BJ (cell line): ENCODE measurements around the gene TNFSF13. TPM values are rescaled to one million over a fixed set of nuclear protein-coding genes. Genes with fewer than 3 reads are reported as not detected.
A peak's percentile ranks its signal among the peaks of the same experiment; 100 is the strongest.

Source experiments
- CTCF ChIA-PET: fragments of 350-600 bp; formaldehyde crosslinking; extraction: SDS; loops from one replicate; lab custom pipeline; 2021; ENCODE audit warnings: antibody characterized with exemption, inconsistent platforms; lab: Yijun Ruan, JAX
- POLR2A ChIA-PET: fragments of 300-600 bp; sonication (Branson Sonifier 250); formaldehyde crosslinking; extraction: SDS; loops from one replicate; lab custom pipeline; 2021; ENCODE audit warnings: antibody characterized with exemption; lab: Charles Lee
- DNase-seq: peaks from one replicate; pipeline ENCODE4 v3.0.0-alpha.2; 2011; ENCODE audit warnings: low read depth
- H3K27me3 ChIP-seq: 2 replicates; pipeline ENCODE4 v1.6.0; 2011; ENCODE audit warnings: low read length; ENCODE audit not compliant: control insufficient read depth, insufficient read depth
- H3K36me3 ChIP-seq: 2 replicates; pipeline ENCODE4 v1.5.1; 2011; ENCODE audit warnings: low read length; ENCODE audit not compliant: control insufficient read depth, insufficient read depth
- H3K4me3 ChIP-seq: 2 replicates; pipeline ENCODE4 v1.5.1; 2011; ENCODE audit warnings: low read depth, mild to moderate bottlenecking, control low read depth, low read length
- polyA plus RNA-seq: library from polyadenylated mRNA; depleted of rRNA; stranded (reverse); fragments of >200 nt; gene quantifications from 2 replicates; pipeline ENCODE4 v1.2.3, GENCODE V29; 2011
- TF ChIP-seq, protein P1 (sequence below): IDR thresholded peaks from 2 replicates; pipeline ENCODE4 v1.5.1; 2011; ENCODE audit warnings: low read depth, mild to moderate bottlenecking, control low read depth, inconsistent platforms, low read length, moderate library complexity; ENCODE audit not compliant: insufficient read depth

Gene TNFSF13
- polyA plus RNA-seq, 1 experiment = 2.4 TPM

DNA sequence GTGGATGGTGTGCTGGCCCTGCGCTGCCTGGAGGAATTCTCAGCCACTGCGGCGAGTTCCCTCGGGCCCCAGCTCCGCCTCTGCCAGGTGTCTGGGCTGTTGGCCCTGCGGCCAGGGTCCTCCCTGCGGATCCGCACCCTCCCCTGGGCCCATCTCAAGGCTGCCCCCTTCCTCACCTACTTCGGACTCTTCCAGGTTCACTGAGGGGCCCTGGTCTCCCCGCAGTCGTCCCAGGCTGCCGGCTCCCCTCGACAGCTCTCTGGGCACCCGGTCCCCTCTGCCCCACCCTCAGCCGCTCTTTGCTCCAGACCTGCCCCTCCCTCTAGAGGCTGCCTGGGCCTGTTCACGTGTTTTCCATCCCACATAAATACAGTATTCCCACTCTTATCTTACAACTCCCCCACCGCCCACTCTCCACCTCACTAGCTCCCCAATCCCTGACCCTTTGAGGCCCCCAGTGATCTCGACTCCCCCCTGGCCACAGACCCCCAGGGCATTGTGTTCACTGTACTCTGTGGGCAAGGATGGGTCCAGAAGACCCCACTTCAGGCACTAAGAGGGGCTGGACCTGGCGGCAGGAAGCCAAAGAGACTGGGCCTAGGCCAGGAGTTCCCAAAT lies 1.3 kb upstream of the TNFSF13 start:
- H3K4me3 ChIP-seq = no peak overlapping the region
- no peak for DNase-seq
- TF ChIP-seq, protein P1, sequence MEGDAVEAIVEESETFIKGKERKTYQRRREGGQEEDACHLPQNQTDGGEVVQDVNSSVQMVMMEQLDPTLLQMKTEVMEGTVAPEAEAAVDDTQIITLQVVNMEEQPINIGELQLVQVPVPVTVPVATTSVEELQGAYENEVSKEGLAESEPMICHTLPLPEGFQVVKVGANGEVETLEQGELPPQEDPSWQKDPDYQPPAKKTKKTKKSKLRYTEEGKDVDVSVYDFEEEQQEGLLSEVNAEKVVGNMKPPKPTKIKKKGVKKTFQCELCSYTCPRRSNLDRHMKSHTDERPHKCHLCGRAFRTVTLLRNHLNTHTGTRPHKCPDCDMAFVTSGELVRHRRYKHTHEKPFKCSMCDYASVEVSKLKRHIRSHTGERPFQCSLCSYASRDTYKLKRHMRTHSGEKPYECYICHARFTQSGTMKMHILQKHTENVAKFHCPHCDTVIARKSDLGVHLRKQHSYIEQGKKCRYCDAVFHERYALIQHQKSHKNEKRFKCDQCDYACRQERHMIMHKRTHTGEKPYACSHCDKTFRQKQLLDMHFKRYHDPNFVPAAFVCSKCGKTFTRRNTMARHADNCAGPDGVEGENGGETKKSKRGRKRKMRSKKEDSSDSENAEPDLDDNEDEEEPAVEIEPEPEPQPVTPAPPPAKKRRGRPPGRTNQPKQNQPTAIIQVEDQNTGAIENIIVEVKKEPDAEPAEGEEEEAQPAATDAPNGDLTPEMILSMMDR = no peak
- ChIA-PET CTCF (interaction anchor here (1.0 to 2.6 kb wide), 5 partner anchors 32 to 512 kb away, joined by 3 to 20 read pairs (median 9); partner anchors contain the start of gene SOX15), POLR2A (no interaction called here)
- H3K27me3 ChIP-seq = no peaks in the 10 kb centered on the region
- H3K36me3 ChIP-seq = no peaks in the 10 kb centered on the region; the same call in 1 of the 2 replicates

DNA sequence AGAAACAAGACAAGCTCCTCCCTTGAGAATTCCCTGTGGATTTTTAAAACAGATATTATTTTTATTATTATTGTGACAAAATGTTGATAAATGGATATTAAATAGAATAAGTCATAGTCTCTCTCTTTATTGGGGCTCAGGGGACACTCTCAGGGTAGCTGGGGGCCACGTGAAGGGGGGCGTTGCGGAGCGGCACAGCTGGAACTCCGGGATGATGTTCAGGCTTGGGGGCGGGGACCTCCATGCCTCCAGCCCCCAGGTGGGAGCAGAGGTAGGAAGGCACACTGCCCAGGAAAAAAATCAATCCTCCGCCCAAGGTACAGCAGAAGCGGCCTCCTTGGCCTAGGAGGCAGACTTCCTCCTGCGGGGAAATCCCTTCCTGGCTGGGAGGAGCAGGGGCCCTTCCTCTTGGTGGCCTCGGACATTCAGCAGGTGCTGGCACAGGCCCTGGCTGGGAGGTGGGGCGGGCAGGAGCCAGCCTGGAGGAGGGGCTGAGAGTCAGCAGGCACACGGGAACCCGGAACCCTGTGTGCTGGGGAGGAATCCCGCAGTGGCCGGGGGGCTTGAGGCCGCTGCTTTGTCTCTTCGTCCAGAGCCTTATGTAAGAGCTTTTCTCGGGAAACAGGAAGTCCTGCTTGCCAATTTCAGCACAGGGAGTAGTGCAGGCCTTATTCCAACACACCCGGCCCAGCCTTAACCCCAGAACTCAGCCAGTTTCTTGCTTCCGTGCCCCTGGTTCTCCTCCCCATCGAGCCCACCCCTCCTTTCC lies 591 bp upstream of the TNFSF13 start:
- DNase-seq = no peak
- ChIA-PET CTCF (interaction anchor here (0.5 to 2.6 kb wide), 8 partner anchors 11 to 512 kb away, joined by 3 to 20 read pairs (median 3); partner anchors contain the start of gene SOX15), POLR2A (interaction anchor here (0.6 kb wide), 1 partner anchor 565 kb away, joined by 3 read pairs; no protein-coding TSS in a partner anchor)
- TF ChIP-seq, protein P1 = no peak
- no peaks in the 10 kb centered on the region for H3K27me3 ChIP-seq
- no peaks in the 10 kb centered on the region; the same call in 1 of the 2 replicates for H3K36me3 ChIP-seq
- H3K4me3 ChIP-seq = no peak overlapping the region

DNA sequence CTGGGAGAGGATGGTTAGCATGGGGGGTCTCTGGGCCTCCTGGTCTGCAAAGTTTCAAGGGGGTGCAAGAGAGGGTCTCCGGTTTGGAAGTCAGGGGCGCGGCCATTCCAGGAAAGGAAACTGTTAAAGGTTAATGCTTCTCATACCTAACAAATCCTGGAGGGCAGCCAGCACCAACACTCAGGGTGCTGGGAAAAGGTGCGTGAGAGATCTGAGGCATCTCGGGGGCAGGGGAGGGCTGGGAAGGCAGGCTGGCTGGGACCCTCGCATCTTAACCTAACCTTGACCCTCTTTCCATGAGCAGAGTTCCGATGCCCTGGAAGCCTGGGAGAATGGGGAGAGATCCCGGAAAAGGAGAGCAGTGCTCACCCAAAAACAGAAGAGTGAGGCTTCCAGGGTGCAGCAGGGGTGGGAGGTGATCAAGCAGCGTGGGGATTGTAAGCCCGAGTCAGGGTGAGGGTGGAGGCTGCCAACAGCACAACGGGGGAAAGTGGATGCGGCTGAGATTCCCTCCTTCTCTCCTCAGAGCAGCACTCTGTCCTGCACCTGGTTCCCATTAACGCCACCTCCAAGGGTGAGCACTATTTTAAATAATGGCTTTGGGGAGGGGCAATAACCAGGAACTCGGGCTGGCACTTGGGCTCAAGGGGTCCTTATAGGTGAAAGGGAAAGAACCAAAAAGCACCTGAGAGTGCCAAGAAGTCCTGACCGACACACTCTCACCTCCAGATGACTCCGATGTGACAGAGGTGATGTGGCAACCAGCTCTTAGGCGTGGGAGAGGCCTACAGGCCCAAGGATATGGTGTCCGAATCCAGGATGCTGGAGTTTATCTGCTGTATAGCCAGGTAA lies 996 bp downstream of the TNFSF13 start:
- CTCF ChIA-PET = interaction anchor here (0.6 to 3.7 kb wide), 45 partner anchors 9 to 514 kb away, joined by 3 to 95 read pairs (median 5); partner anchors contain the start of genes MPDU1, PHF23, SOX15 and TMEM102
- H3K36me3 ChIP-seq = peaks cover 4% of the 10 kb centered on the region
- H3K27me3 ChIP-seq = no peaks in the 10 kb centered on the region
- H3K4me3 ChIP-seq = no peak overlapping the region
- TF ChIP-seq, protein P1 = no peak
- no peak for DNase-seq
- POLR2A ChIA-PET = interaction anchor here (1.0 kb wide), 1 partner anchor 73 kb away, joined by 5 read pairs; no protein-coding TSS in a partner anchor

DNA sequence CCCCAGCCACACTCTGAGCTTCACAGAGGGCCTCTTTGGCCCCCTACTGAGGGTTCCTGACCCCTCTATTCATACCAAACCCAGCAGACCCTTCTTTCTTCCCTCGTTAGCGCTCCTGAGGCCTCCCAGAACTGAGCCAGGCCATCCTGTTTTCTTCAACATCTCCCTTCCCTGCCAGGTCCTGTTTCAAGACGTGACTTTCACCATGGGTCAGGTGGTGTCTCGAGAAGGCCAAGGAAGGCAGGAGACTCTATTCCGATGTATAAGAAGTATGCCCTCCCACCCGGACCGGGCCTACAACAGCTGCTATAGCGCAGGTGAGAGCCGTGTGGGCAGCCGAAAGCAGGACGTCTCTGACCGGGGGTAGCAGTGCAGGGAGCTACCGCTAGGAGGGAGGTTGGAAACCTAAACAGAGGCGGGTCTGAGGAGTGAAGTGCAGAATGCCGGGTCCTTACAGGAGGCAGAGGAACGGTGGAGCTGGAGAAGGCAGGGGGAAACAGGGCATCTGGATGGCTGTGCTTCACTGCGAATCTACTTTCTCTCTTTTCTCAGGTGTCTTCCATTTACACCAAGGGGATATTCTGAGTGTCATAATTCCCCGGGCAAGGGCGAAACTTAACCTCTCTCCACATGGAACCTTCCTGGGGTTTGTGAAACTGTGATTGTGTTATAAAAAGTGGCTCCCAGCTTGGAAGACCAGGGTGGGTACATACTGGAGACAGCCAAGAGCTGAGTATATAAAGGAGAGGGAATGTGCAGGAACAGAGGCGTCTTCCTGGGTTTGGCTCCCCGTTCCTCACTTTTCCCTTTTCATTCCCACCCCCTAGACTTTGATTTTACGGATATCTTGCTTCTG lies 1.9 kb downstream of the TNFSF13 start:
- ChIA-PET POLR2A (interaction anchor here (0.6 to 1.1 kb wide), 7 partner anchors 74 to 272 kb away, joined by 3 to 5 read pairs (median 3); partner anchors contain the start of genes NEURL4 and SPEM2), CTCF (interaction anchor here (0.6 to 3.7 kb wide), 62 partner anchors 10 to 514 kb away, joined by 3 to 95 read pairs (median 4); partner anchors contain the start of genes MPDU1, PHF23, SAT2 and SPEM1)
- H3K36me3 ChIP-seq = peaks cover 10% of the 10 kb centered on the region
- H3K27me3 ChIP-seq = no peaks in the 10 kb centered on the region
- no peak for DNase-seq
- H3K4me3 ChIP-seq = peak overlapping the region; percentile 85; the same call in 1 of the 2 replicates
- TF ChIP-seq, protein P1 = peak; percentile 82
